Esophagus muscularis mucosa (tissue), 4 donors: ENCODE measurements around the gene DOCK10. TPM values are rescaled to one million over a fixed set of nuclear protein-coding genes. Genes with fewer than 3 reads are reported as not detected.

Experiments used
- DNase-seq: peaks from one replicate; pipeline ENCODE4 v3.0.0-alpha.2; 2017; ENCODE audit errors: extremely low spot score
- H3K27ac ChIP-seq, 4 donors: fragments of 200-600 bp; sonication (generic); replicated peaks in 1 of 4; 1 replicate in 3 of 4; 2 replicates in 1 of 4; pipeline ENCODE4 v1.5.1; 2016 to 2019; ENCODE audit warnings: mild to moderate bottlenecking in 1 of 4
- H3K27me3 ChIP-seq, 4 donors: fragments of 200-600 bp; sonication (generic); one replicate each; pipeline versions ENCODE4 v1.5.1 to v1.6.0; 2016 to 2019
- H3K36me3 ChIP-seq, 4 donors: fragments of 200-600 bp; sonication (generic); one replicate each; pipeline ENCODE4 v1.5.1; 2016 to 2019
- H3K4me1 ChIP-seq, 4 donors: fragments of 200-600 bp; sonication (generic); one replicate each; pipeline ENCODE4 v1.5.1; 2016 to 2019
- H3K4me3 ChIP-seq, 4 donors: fragments of 200-600 bp; sonication (generic); 1 replicate in 2 of 4; 2 replicates in 2 of 4; pipeline ENCODE4 v1.5.1; 2016 to 2019; ENCODE audit warnings: mild to moderate bottlenecking in 4 of 4, moderate library complexity in 1 of 4
- H3K9me3 ChIP-seq, 4 donors: fragments of 200-600 bp; sonication (generic); 1 replicate in 3 of 4; 2 replicates in 1 of 4; pipeline ENCODE4 v1.5.1; 2016 to 2019
- EP300 ChIP-seq: sonication (generic); formaldehyde crosslinking; IDR thresholded peaks from one replicate; pipeline ENCODE4 v1.6.1; 2017; ENCODE audit warnings: antibody characterized with exemption
- POLR2A ChIP-seq: fragments of 450-650 bp; IDR thresholded peaks from one replicate; pipeline ENCODE4 v1.6.1; 2017; ENCODE audit warnings: antibody characterized with exemption, moderate library complexity, mild to moderate bottlenecking, low read depth
- POLR2AphosphoS5 ChIP-seq, 2 donors: sonication (generic); formaldehyde crosslinking; IDR thresholded peaks; one replicate each; pipeline ENCODE4 v1.6.1; 2017; ENCODE audit warnings: antibody characterized with exemption in 2 of 2
- WGBS: methylation state at CpG from one replicate; pipeline ENCODE4 v1.1.5; 2018; 5-methylcytosine and 5-hydroxymethylcytosine counted together
- intact Hi-C: fragments of 100-400 bp; cut with DNase I; formaldehyde crosslinking; loops from one replicate; pipeline ENCODE4 v1.15.1; 2023
- total RNA-seq, 4 donors: library from RNA; depleted of rRNA; stranded (reverse); fragments of >200 nt; gene quantifications; one replicate each; pipeline versions ENCODE4 v1.1.0 to v1.2.1, GENCODE V29; 2016
- TF ChIP-seq, protein P1 (sequence below), 3 experiments: fragments of 200-600 bp in 2 of 3; fragments of 450-650 bp in 1 of 3; sonication (generic) in 2 of 3; IDR thresholded peaks; one replicate each; pipeline ENCODE4 v1.5.1; 2017 to 2019; ENCODE audit warnings: antibody characterized with exemption in 3 of 3, mild to moderate bottlenecking in 2 of 3, moderate library complexity in 1 of 3

DOCK10 gene
- total RNA-seq, 4 donors from 2014 or later, result 1.9 to 11.6 (median 6.3) TPM

DNA sequence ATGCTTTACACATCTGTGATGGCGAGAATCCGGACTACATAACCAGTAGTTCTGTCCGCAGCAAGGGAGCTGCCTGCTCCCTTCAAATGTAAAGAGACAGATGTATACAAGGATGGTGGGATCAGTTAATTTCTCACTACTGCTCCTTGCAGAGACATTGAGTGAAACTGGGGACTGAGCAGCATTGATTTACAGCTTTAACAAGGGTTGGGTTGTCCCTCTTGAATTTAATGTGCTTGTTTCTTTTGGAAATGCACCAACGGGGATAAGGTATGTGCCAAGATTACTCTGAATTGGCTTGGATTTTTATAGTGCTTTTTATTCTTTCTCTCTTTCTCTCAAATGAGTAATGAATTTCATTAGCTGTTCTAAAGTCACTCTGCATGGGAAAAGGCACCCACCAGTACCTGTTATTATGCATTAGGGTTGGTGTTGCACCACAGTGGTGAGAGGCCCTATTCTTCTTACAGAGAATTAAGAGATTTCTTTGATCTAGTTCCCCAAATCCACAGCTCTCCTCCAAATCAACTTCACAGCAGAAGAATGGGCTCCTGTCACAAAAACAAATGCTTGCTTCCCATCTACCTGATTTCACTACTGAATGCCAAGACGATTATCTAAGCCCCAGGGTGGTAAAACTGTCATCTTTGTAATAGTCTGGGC lies 107.6 kb downstream of the DOCK10 start:
- intact Hi-C loops, result no loop called here
- WGBS, result 59% methylated on average over 5 of the region's 5 CpGs
- Histone ChIP-seq H3K27me3 (no peaks in the 10 kb centered on the region), H3K36me3 (no peaks in the 10 kb centered on the region), H3K27ac (no peak overlapping the region), H3K9me3 (no peaks in the 10 kb centered on the region), H3K4me3 (no peak overlapping the region), H3K4me1 (peaks cover 0 to 27% (median 14%) of the 10 kb centered on the region in 4 donors)
- no peak for TF ChIP-seq EP300
- TF ChIP-seq, protein P1, sequence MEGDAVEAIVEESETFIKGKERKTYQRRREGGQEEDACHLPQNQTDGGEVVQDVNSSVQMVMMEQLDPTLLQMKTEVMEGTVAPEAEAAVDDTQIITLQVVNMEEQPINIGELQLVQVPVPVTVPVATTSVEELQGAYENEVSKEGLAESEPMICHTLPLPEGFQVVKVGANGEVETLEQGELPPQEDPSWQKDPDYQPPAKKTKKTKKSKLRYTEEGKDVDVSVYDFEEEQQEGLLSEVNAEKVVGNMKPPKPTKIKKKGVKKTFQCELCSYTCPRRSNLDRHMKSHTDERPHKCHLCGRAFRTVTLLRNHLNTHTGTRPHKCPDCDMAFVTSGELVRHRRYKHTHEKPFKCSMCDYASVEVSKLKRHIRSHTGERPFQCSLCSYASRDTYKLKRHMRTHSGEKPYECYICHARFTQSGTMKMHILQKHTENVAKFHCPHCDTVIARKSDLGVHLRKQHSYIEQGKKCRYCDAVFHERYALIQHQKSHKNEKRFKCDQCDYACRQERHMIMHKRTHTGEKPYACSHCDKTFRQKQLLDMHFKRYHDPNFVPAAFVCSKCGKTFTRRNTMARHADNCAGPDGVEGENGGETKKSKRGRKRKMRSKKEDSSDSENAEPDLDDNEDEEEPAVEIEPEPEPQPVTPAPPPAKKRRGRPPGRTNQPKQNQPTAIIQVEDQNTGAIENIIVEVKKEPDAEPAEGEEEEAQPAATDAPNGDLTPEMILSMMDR (IDR thresholded peaks at IDR 0.05), result no peak
- no peak for TF ChIP-seq POLR2A
- no peak for TF ChIP-seq POLR2AphosphoS5 (IDR thresholded peaks at IDR 0.05)
- peak; percentile 45 for DNase-seq

DNA sequence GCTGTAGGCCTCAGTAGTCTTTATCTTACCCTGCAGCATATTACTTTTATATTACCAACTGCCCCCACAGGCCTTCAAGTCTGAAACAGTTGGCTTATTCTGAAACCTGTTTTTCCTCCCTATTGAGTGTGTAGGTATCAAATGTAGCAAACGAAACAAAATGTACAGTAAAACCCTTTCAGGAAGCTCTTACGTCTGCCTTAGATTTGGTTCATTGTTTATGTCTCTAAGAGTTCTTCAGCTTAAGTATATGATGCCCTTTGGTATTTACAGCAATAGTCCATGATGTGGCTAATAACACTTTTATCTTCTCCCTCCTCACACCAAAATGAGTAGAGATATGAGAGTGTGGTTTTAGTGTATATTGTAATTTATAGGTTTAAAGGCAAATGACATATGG lies 108.8 kb downstream of the DOCK10 start:
- no peak overlapping the region for H3K27ac ChIP-seq
- H3K4me3 ChIP-seq, result no peak overlapping the region
- intact Hi-C loops, result no loop called here
- no peaks in the 10 kb centered on the region for H3K27me3 ChIP-seq
- H3K36me3 ChIP-seq, result no peaks in the 10 kb centered on the region
- DNase-seq, result no peak
- TF ChIP-seq, protein P1 (IDR thresholded peaks at IDR 0.05), result no peak
- no peak for TF ChIP-seq EP300
- TF ChIP-seq POLR2A, result no peak
- TF ChIP-seq POLR2AphosphoS5 (IDR thresholded peaks at IDR 0.05), result no peak
- no peaks in the 10 kb centered on the region for H3K9me3 ChIP-seq
- 78% methylated on average over 2 of the region's 2 CpGs for WGBS
- peaks cover 0 to 32% (median 12%) of the 10 kb centered on the region in 4 donors for H3K4me1 ChIP-seq

DNA sequence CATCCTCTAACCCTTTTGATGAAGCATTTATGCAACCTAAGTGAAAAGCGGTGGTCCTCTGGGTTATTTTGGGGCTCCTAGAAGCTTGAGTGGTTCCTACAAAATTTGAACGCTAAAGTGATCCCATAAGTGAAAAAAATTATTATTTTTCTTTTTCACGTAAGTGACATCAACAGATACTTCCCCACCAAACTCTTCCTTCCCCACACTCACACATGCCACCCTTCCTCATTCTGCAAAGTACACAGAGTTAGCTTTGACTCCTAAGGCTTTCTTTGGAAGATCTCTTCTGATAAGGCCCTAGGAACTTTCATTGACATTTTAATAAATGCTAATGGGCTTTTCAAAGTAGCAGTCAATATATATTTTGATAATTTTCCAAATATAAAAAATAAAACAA lies 109.7 kb downstream of the DOCK10 start:
- no peak for DNase-seq
- TF ChIP-seq POLR2AphosphoS5 (IDR thresholded peaks at IDR 0.05) (no peak), POLR2A (no peak), EP300 (no peak)
- TF ChIP-seq, protein P1 (IDR thresholded peaks at IDR 0.05), result no peak
- intact Hi-C loops, result no loop called here
- Histone ChIP-seq H3K4me3 (no peak overlapping the region), H3K27ac (no peak overlapping the region), H3K9me3 (no peaks in the 10 kb centered on the region), H3K36me3 (no peaks in the 10 kb centered on the region), H3K27me3 (no peaks in the 10 kb centered on the region), H3K4me1 (peaks cover 0 to 39% (median 18%) of the 10 kb centered on the region in 4 donors)
- WGBS, result 84% methylated on average over 3 of the region's 3 CpGs

DNA sequence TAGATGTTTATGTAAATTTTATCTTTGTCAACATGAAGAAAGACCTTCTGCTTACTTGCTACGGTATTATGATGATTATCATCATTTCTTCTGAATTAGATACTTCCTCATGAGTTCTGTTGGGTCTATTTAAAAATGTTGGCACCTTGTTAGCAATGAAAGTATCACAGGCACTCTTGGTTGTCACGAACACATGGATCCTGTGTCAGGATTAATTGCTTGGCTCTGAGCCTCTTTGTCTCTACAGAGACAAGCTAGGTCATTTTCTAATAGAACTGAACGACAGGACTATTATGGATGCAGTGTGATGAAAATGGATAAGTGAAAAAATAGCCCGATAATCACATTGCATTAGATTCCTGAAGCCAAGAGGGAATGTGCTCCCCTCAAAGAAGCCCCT lies 110.3 kb downstream of the DOCK10 start:
- TF ChIP-seq EP300 (no peak), POLR2AphosphoS5 (IDR thresholded peaks at IDR 0.05) (no peak), POLR2A (no peak)
- TF ChIP-seq, protein P1 (IDR thresholded peaks at IDR 0.05), result no peak
- intact Hi-C loops, result no loop called here
- H3K27me3 ChIP-seq, result no peaks in the 10 kb centered on the region
- WGBS, result 58% methylated on average over 4 of the region's 4 CpGs
- H3K4me3 ChIP-seq, result no peak overlapping the region
- H3K9me3 ChIP-seq, result no peaks in the 10 kb centered on the region
- H3K36me3 ChIP-seq, result no peaks in the 10 kb centered on the region
- H3K27ac ChIP-seq, result no peak overlapping the region
- no peak for DNase-seq
- H3K4me1 ChIP-seq, result peaks cover 0 to 45% (median 24%) of the 10 kb centered on the region in 4 donors

DNA sequence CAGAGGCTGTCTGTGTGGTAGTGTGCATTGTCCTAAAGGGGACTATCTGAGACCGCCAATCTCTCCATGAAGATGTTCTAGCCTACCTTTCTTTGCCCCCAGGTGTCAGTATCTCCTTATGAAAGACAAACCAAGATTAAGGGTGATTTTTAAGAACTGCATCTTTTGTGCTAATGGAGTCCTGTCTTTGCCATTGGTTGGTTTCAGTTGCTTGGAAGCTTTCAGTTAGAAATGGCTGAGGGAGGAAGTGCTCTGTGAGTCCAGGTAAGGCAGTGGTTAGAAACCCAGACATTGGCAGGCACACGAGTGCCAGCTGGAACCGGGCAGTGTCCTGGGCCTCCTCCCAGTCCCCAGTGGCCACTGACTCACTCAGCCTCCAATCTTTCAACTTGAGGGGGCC lies 111.3 kb downstream of the DOCK10 start:
- no peak for DNase-seq
- Histone ChIP-seq H3K4me3 (no peak overlapping the region), H3K36me3 (no peaks in the 10 kb centered on the region), H3K27ac (no peak overlapping the region), H3K27me3 (no peaks in the 10 kb centered on the region), H3K4me1 (peaks cover 0 to 54% (median 30%) of the 10 kb centered on the region in 4 donors), H3K9me3 (no peaks in the 10 kb centered on the region)
- TF ChIP-seq EP300 (no peak), POLR2AphosphoS5 (IDR thresholded peaks at IDR 0.05) (no peak), POLR2A (no peak)
- TF ChIP-seq, protein P1 (IDR thresholded peaks at IDR 0.05), result no peak
- intact Hi-C loops, result no loop called here
- 88% methylated on average over 3 of the region's 3 CpGs for WGBS
